Fibroblast of lung (primary cell): ENCODE measurements around the gene C6orf15.

Experiments
- CTCF ChIP-seq, 2 donors: IDR thresholded peaks in 1 of 2; conservative IDR thresholded peaks in 1 of 2; 1 replicate in 1 of 2; 2 replicates in 1 of 2; pipeline ENCODE4 v1.5.1; 2011 to 2012; ENCODE audit warnings: low read length in 2 of 2, control low read depth in 1 of 2, inconsistent platforms in 1 of 2, low read depth in 1 of 2, mild to moderate bottlenecking in 1 of 2
- EZH2 ChIP-seq: IDR thresholded peaks from 2 replicates; pipeline ENCODE4 v1.5.1; 2012; ENCODE audit warnings: low read length, control low read depth, mild to moderate bottlenecking; ENCODE audit errors: missing control alignments

GRCh38 chr6:31132806-31133205 lies 20.4 kb upstream of the C6orf15 start:
- TF ChIP-seq CTCF (conservative IDR thresholded peaks at IDR 0.05 in 1 of 2, IDR thresholded peaks at IDR 0.05 in 1 of 2; ENCODE audit: low read depth in 1 of 2, low read length in 2 of 2) (no peak), EZH2 (no peak)
